ENCODE measurements around the gene HOXD9. TPM values are rescaled to one million over a fixed set of nuclear protein-coding genes. Genes with fewer than 3 reads are reported as not detected.

Gene HOXD9
- polyA plus RNA-seq, 3 donors, result not detected

- H3K9me3 Mint-ChIP-seq, result peaks cover 0 to 32% (median 14%) of the 10 kb centered on the region in 7 donors
- Histone ChIP-seq H2AFZ (ENCODE audit: insufficient read depth, low read depth, low read length, poor library complexity, severe bottlenecking) (no peak overlapping the region), H3K4me2 (replicated peaks; ENCODE audit: extremely low read depth, low read length, poor library complexity, severe bottlenecking) (no peak overlapping the region), H3K9me3 (replicated peaks in 1 of 2; ENCODE audit: control insufficient read depth in 1 of 2, insufficient read depth in 1 of 2, low read length in 2 of 2) (peaks cover 0 to 70% of the 10 kb centered on the region in 2 donors), H3K27me3 (ENCODE audit: control insufficient read depth in 2 of 2, insufficient read depth in 2 of 2, low read length in 2 of 2) (peaks cover 93 to 99% of the 10 kb centered on the region in 2 donors), H3K27ac (ENCODE audit: low read depth in 1 of 2, low read length in 2 of 2) (no peak overlapping the region), H3K79me2 (ENCODE audit: insufficient read depth, low read length) (no peaks in the 10 kb centered on the region), H3K4me1 (ENCODE audit: control insufficient read depth in 1 of 2, insufficient read depth in 2 of 2, low read length in 2 of 2) (no peaks in the 10 kb centered on the region), H3K36me3 (replicated peaks in 1 of 2; ENCODE audit: control insufficient read depth in 1 of 2, insufficient read depth in 2 of 2, low read length in 2 of 2) (no peaks in the 10 kb centered on the region), H4K20me1 (ENCODE audit: insufficient read depth, low read length) (no peaks in the 10 kb centered on the region), H3K4me3 (replicated peaks in 1 of 3; ENCODE audit: low read depth in 2 of 3, low read length in 3 of 3) (no peak overlapping the region), H3K9ac (ENCODE audit: insufficient read depth, low read length, poor library complexity, severe bottlenecking) (no peak overlapping the region)
- WGBS (ENCODE audit: insufficient coverage), result 28% methylated on average over 20 of the region's 24 CpGs
- TF ChIP-seq, protein P1, sequence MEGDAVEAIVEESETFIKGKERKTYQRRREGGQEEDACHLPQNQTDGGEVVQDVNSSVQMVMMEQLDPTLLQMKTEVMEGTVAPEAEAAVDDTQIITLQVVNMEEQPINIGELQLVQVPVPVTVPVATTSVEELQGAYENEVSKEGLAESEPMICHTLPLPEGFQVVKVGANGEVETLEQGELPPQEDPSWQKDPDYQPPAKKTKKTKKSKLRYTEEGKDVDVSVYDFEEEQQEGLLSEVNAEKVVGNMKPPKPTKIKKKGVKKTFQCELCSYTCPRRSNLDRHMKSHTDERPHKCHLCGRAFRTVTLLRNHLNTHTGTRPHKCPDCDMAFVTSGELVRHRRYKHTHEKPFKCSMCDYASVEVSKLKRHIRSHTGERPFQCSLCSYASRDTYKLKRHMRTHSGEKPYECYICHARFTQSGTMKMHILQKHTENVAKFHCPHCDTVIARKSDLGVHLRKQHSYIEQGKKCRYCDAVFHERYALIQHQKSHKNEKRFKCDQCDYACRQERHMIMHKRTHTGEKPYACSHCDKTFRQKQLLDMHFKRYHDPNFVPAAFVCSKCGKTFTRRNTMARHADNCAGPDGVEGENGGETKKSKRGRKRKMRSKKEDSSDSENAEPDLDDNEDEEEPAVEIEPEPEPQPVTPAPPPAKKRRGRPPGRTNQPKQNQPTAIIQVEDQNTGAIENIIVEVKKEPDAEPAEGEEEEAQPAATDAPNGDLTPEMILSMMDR (IDR thresholded peaks at IDR 0.05), result no peak
- H3K4me3 Mint-ChIP-seq, result peak overlapping the region in 1 of 2 donors; percentile 75
- peaks cover 2% of the 10 kb centered on the region for H3K4me1 Mint-ChIP-seq
- H3K27ac Mint-ChIP-seq, result no peak overlapping the region
- intact Hi-C loops (cut with micrococcal nuclease), result no loop called here
- H3K27me3 Mint-ChIP-seq (ENCODE audit: low read depth in 3 of 3), result peaks cover 94 to 100% (median 97%) of the 10 kb centered on the region in 3 donors
- H3K36me3 Mint-ChIP-seq, result peaks cover 2 to 3% of the 10 kb centered on the region in 2 donors
- DNase-seq, result no peak
These were observed 27.5 kb downstream of the HOXD9 start for GRCh38 chr2:176149939-176150583.

- H3K79me2 ChIP-seq (ENCODE audit: insufficient read depth, low read length), result no peaks in the 10 kb centered on the region
- Mint-ChIP-seq H3K36me3 (peaks cover 2 to 3% of the 10 kb centered on the region in 2 donors), H3K27me3 (ENCODE audit: low read depth in 3 of 3) (peaks cover 96 to 100% (median 97%) of the 10 kb centered on the region in 3 donors), H3K4me3 (peak overlapping the region in 1 of 2 donors; percentile 75), H3K27ac (peak overlapping the region in 1 of 7 donors; percentile 32), H3K9me3 (peaks cover 0 to 32% (median 14%) of the 10 kb centered on the region in 7 donors), H3K4me1 (peaks cover 2% of the 10 kb centered on the region)
- no peak overlapping the region for H3K9ac ChIP-seq (ENCODE audit: insufficient read depth, low read length, poor library complexity, severe bottlenecking)
- H3K4me1 ChIP-seq (ENCODE audit: control insufficient read depth in 1 of 2, insufficient read depth in 2 of 2, low read length in 2 of 2), result no peaks in the 10 kb centered on the region
- H3K4me2 ChIP-seq (replicated peaks; ENCODE audit: extremely low read depth, low read length, poor library complexity, severe bottlenecking), result no peak overlapping the region
- H3K27me3 ChIP-seq (ENCODE audit: control insufficient read depth in 2 of 2, insufficient read depth in 2 of 2, low read length in 2 of 2), result peaks cover 93 to 99% of the 10 kb centered on the region in 2 donors
- intact Hi-C loops (cut with micrococcal nuclease), result no loop called here
- no peaks in the 10 kb centered on the region for H3K36me3 ChIP-seq (replicated peaks in 1 of 2; ENCODE audit: control insufficient read depth in 1 of 2, insufficient read depth in 2 of 2, low read length in 2 of 2)
- H3K27ac ChIP-seq (ENCODE audit: low read depth in 1 of 2, low read length in 2 of 2), result no peak overlapping the region
- no peak for DNase-seq
- peaks cover 0 to 65% of the 10 kb centered on the region in 2 donors for H3K9me3 ChIP-seq (replicated peaks in 1 of 2; ENCODE audit: control insufficient read depth in 1 of 2, insufficient read depth in 1 of 2, low read length in 2 of 2)
- H2AFZ ChIP-seq (ENCODE audit: insufficient read depth, low read depth, low read length, poor library complexity, severe bottlenecking), result no peak overlapping the region
- H4K20me1 ChIP-seq (ENCODE audit: insufficient read depth, low read length), result no peaks in the 10 kb centered on the region
- WGBS (ENCODE audit: insufficient coverage), result 48% methylated on average over 11 of the region's 14 CpGs
- no peak overlapping the region for H3K4me3 ChIP-seq (replicated peaks in 1 of 3; ENCODE audit: low read depth in 2 of 3, low read length in 3 of 3)
- TF ChIP-seq, protein P1 (IDR thresholded peaks at IDR 0.05), result no peak
These were observed 28.3 kb downstream of the HOXD9 start for GRCh38 chr2:176150584-176151441.

Measured in CD14-positive monocyte (primary cell).